HG03280 (cell line): ENCODE data around the gene DUOXA1.
"Not testable (repeated sequence)": the region's sequence is repeated elsewhere in the genome, so short reads cannot be mapped to it uniquely, and the experiment has no call there.

Experiments
- ATAC-seq: cut with Tn5 transposase; IDR thresholded peaks from one replicate; pipeline ENCODE4 v1.9.1; 2021; ENCODE audit warnings: mild to moderate bottlenecking, moderate library complexity; ENCODE audit not compliant: unreplicated experiment

Gene DUOXA1

DNA sequence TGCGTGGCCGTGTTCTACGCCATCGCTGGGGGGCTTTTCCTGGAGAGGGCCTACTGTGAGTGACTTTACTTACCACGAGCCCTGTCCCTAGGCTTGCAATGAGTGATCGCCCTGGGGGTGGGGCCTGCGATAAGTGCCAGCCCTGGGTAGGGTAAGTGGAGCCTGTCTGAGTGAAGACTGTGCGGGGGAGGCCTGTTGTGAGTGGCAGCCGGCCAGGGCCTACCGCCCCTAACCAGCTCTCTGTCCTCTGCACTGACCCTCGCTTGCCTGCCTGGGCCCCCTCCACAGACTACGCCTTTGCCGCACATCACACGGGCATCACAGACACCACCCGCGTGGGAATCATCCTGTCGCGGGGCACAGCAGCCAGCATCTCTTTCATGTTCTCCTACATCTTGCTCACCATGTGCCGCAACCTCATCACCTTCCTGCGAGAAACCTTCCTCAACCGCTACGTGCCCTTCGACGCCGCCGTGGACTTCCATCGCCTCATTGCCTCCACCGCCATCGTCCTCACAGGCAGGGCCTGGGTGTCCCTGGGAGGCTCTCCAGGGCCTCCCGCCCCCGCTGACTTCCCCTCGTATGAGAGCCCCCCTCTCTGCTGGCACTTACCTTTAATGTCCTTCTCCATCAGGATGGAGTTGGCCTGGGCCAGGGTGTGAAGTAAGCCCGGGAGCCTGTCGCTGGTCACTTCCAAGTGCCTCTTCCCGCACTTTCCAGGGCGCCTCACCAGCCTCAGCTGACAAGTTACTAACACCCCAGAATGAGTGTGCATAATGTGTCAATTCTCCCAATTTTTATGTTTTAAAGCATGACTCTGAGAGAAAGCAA lies 22.5 kb upstream of the DUOXA1 start:
- no peak for ATAC-seq

DNA sequence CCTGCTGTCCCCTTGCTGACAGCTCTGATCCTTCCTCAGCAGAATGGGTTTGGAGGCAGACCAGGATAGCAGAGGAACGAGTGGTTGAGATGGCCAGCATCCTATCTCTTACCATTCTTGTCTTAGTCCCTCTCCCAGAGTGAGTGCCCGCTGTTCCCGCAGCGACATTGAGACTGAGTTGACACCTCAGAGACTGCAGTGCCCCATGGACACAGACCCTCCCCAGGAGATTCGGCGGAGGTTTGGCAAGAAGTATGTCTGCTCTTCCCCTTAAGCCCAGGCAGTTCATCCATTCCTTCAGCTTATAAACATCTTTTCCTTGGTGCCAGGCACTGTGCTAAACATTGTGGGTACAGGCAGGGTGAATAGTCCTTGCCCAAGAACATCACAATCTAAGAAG lies 21.3 kb upstream of the DUOXA1 start:
- ATAC-seq, result no peak

DNA sequence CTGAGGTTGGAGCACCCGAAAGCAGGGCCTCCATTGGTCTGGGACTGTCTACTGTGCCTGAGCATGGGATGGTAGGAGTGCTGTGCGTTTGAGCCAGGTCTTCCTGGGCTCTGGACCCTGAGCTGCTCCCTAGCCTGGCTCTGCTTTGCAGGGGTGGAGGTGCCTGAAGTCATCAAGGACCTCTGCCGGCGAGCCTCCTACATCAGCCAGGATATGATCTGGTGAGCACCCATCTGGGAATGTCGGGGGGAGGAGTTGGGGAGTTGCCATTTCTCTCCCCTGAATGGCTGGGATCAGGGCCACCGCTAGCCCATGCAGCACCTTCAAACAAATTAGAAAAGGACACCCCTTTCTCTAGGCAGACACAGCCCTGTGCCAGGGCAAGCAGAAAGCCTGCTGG lies 20.8 kb upstream of the DUOXA1 start:
- ATAC-seq, result no peak

DNA sequence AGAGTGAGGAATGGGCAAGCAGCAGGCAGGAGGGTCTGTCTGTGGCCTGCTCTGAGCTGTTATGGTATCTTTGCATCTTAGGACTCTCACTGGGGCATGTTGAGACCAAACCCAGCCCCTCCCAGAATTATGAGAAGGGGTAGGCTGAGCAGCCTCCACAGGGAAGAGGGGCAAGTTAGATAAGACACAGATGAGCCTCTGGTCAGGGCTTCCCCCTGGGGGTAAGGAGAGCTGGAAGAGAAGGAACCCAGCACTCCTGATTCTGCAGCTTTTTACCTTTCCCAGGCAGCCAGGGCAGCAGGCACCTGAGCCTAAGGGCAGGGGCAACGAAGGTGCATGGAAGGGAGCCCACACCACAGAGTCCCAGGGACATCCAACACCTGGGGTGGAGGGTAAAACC lies 19.4 kb upstream of the DUOXA1 start:
- ATAC-seq, result no peak

DNA sequence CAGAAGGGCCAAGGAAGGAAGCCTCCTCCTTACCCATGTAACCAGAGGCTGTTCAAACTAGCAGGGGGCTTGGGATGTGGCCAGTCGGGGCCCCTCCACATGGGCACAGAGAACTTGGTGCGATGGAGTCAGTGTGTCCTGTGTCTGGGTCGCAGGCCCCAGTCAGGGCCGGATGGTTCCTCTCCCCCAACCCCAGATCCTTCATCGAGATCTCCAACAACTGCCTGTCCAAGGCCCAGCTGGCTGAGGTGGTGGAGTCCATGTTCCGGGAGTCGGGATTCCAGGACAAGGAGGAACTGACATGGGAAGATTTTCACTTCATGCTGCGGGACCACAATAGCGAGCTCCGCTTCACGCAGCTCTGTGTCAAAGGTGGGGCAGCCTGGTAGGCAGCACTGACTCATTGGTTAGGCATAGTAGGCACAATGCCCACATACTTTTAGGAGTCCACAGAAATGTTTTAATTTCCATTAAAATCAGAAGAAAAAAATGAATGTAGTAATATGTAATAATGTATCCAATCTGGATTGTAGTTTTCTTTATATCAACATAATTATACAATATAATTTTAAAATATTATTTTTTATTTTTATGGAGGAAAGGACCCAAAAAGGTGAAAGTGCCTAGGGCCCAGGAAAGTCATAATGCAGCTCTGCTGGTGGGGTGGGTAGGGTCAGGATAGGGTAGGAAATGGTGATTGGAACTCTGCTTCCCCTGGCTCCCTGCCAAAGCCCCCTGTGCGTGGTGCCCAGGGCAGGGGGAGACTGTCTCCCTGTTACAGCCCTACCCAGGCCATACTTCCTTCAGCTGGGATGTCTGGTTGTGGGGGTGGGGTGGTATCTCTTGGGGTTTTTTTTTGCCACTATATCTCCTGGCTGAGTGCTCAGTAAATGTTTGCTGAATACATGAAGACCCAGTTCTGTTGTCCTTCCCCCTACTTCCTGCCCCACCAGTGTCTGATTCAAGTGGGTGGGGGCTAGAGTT lies 18.7 kb upstream of the DUOXA1 start:
- ATAC-seq, result no peak

DNA sequence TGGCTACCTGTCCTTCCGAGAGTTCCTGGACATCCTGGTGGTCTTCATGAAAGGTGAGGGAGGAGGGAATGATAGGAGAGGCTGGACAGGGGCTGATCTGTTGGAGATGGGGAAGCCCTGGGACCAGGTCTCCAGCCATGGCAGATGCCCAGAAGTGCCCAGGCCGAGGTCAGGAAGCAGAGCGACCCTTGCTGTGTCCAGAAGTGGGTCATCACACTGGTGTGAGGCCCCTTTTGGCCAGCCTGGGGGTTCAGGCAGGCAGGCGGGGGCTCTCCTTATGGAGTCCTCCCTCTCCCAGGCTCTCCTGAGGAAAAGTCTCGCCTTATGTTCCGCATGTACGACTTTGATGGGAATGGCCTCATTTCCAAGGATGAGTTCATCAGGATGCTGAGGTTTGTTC lies 17.9 kb upstream of the DUOXA1 start:
- no peak for ATAC-seq

DNA sequence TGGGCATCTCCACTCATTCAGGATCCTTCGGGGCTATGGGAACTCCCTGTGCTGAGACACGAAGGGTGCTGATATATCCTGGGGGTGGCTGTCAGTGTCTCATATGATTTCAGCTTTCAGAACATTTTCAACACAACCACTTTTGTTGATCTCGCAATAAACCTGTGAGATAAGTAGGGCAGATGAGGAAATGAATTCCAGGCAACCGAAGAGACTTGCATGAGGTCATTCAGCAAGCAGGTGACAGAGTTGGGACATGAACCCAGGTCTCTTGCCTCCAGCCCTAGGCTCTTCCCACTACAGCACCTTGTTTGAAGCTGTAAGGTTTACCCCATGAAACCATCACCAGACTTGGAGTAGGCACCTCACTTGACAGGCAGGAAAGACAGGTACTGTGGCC lies 16.7 kb upstream of the DUOXA1 start:
- no peak for ATAC-seq

DNA sequence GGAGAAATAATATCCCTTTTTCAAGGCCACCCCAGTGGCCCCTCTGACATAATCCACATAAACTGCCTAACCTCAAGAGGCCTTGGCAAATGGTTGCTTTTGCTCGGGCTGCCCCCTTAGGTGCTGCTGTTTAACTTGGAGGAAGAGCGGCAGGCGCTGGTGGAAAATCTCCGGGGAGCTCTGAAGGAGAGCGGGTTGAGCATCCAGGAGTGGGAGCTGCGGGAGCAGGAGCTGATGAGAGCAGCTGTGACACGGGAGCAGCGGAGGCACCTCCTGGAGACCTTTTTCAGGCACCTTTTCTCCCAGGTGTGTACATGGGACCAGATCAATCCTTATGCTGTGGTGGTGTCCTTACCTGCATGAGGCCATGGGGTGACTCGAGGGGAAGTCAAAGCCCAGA lies 15.1 kb upstream of the DUOXA1 start:
- no peak for ATAC-seq

DNA sequence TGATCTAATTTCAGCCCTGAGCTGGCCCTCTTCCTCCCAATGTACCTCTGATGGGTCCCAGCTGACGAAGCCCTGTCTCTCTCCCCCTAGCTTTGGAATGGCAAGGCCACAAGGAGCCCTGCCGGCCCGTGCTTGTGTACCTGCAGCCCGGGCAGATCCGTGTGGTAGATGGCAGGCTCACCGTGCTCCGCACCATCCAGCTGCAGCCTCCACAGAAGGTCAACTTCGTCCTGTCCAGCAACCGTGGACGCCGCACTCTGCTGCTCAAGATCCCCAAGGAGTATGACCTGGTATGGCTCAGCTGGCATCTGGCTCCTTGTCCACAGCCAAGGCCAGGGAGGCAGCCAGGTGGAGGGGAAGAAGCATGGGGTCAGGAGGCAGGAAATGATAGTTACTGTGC lies 14.3 kb upstream of the DUOXA1 start:
- no peak for ATAC-seq

DNA sequence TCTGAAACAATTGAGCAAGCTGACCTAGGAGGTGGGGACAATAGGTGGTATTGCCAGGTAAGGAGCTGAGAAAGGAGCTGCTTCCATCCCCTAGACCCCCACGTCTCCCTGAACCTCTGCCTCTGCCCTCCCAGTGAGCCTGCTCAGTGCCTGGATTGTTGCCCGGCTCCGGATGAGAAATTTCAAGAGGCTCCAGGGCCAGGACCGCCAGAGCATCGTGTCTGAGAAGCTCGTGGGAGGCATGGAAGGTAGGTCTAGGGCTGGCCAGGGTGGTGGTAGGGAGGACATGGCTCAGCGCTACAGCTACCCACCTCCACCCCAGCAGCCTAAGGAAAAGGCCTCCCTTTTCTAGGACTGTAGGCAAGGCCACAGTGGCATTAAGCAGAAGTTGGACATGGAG lies 13.4 kb upstream of the DUOXA1 start:
- no peak for ATAC-seq

DNA sequence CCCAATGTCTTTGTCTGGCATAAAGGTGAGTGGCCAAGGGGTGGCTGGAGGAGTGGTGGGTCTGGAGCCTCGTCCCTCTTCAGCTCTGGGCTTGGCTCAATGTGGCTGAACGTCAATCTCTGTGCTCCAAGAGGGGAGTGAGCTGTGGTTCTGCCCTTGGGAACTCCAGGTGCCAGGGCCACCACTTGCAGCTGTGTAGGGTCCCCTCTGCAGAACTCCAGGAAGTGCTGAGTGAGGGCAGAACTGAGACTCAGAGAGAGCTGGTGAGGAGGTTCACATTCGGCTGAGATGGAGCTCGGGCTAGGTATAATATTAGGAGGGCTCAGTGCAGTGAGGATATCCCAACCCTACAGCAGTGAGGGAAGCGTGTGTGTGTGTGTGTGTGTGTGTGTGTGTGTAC lies 11.7 kb upstream of the DUOXA1 start:
- no peak for ATAC-seq

DNA sequence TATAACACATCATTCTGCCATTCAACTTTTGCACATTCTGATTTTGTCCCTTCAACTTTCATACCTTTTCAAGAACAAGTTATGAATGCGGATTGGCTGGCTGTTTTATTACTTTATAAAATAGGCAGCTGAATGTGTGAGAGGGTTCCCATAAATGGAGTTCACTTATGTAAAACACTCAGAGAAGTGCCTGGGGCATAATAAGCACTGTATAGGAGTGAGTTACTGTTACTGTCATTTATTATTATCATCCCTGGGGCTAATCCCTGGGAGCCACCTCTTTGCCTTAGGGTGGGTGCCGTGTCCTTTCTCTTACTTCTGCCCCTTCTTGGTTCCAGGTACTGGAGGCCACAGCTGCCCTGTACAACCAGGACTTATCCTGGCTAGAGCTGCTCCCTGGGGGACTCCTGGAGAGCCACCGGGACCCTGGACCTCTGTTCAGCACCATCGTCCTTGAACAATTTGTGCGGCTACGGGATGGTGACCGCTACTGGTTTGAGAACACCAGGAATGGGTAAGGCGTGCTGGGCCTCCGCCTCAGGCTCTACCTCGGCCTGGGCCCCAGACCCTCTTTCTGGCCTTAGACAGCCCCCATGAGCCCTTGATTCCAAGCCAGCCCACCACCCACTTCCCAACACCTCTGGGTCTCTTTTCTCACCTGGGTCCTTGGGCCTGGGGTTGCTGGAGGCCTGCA lies 11.0 kb upstream of the DUOXA1 start:
- ATAC-seq, result no peak

DNA sequence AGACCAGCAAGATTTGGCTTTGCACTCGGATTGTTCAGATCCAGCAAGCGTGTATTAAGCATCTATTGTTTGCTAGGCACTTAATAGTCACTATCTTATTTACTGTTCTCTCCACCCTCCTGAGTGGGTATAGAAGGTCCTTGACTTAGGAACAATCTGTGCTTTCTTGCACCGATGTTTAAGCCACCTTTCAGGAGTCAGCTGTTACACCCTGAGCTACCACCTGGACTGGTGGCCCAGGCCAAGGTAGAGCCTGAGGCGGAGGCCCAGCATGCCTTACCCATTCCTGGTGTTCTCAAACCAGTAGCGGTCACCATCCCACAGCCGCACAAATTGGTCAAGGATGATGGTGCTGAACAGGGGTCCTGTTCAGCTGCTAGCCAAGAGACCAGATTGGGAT lies 10.1 kb upstream of the DUOXA1 start:
- ATAC-seq, result no peak

DNA sequence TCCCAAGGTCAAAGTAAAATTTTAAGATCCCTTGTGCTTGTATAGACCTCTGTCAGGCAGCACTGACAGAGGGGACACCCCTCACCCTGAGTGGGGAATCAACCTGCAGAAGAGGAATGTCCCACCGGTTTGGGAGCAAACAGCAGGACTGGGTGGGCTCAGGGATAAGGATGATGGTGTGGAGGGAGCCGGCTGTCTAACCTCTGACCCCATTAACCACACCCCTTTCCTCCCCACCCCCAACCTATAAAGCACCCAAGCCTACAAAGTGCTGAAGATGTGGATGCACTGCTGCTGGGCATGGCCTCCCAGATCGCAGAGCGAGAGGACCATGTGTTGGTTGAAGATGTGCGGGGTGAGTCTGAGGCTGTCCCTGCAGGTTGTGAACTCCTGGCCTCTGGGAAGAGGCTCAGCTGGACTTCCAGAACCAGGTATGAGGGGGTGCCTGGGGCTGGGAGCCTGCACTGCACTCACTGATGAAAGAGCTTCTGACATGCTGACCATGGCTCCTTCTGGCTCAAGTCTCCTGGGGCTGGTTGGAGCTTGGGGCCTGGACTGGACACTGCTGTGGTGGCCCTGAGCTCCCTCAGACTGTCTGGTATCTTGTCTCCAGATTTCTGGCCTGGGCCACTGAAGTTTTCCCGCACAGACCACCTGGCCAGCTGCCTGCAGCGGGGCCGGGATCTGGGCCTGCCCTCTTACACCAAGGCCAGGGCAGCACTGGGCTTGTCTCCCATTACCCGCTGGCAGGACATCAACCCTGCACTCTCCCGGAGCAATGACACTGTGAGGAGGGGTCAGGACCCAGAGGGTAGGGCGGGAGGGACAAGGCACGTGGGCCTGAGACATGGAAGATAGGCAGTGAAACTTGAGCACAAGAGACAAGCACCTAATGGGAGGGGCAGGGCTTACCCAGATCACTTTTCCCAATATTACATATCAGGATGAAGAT lies 9.4 kb upstream of the DUOXA1 start:
- no peak for ATAC-seq

DNA sequence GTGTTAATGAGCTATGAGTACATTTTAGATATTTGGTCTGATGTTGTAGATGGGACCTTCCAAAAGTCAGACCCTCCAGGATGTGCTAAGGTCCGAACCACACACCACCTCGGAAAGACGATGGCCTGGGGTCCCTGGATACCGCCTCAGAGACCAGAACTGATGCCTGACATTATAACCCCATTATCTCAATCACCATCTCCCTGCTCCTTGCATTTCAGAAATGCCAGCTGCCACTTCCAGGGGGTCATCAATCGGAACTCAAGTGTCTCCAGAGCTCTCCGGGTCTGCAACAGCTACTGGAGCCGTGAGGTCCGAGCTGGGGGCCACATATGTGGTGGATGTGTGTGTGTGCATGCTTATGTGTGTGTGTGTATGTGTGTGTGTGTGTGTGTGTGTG lies 8.0 kb upstream of the DUOXA1 start:
- no peak for ATAC-seq

DNA sequence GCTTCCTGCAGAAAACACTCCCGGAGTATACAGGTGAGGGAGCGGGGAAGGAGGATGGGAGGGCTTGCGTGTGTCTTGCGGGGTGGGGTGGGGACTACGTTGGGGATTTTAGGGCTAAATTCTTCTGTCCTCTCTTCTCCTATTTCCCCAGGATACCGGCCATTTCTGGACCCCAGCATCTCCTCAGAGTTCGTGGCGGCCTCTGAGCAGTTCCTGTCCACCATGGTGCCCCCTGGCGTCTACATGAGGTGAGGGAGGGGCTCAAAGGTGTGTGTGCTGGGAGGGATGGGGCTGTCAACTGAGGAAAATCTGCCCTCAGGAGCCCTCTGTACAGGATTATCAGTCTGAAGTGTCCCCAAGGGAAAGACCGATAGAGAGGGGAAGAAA lies 6.7 kb upstream of the DUOXA1 start:
- ATAC-seq, result no peak

DNA sequence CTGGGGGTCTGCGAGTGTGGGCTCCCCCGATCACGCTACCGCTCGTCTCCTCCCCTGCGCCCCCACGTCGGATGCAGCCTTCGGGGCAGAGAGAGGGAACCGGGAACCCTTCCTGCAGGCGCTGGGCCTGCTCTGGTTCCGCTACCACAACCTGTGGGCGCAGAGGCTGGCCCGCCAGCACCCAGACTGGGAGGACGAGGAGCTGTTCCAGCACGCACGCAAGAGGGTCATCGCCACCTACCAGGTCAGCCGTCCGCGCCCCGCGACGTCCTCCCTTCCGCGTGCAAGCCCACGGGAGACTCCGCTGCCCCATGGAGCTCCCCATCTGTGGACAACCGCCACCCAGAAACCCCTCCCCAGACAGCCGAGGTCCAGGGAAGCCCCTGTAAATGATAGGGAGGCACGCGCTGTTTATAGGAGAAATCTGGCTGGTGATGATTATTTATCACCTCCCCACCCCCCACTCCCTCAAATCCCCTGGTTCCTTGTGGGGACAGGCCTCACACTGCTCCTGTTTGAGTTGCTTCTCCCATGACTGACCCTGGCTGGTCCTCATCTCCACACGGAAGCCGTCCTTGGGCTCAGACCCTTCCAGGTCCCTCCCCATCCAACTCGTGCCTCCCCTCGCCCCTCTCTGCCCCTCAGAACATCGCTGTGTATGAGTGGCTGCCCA lies 6.2 kb upstream of the DUOXA1 start:
- not testable (repeated sequence) for ATAC-seq

DNA sequence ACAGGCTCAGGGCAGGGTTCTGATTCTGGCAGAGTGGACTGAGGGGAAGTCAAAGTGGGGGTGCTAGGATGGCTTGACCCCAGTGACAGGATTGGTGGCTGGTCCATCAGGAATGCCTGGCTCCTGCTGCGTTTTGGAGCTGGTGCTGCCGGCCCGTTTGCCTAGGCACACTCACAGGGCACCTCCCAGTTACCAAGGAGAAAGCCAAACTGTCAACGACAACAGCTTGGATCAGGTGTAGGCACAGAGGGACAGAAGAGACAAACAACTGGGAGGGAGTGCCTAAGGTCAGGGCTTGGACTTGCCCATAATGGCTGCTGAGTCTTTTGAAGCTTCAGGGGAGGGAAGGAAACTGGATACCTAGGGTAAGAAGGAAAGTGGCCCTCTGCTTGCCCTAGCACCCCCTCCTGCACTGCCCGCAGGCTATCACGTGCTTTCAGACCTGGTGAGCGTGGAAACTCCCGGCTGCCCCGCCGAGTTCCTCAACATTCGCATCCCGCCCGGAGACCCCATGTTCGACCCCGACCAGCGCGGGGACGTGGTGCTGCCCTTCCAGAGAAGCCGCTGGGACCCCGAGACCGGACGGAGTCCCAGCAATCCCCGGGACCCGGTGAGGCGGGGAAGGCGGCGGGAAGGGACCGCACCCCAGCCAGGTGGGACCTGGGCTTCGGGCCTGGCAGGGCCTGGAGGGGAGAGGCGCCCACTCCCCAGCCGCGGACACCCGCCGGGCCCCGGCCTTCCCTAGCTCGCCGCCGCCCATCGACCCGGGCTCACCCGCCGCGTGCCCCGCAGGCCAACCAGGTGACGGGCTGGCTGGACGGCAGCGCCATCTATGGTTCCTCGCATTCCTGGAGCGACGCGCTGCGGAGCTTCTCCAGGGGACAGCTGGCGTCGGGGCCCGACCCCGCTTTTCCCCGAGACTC lies 5.3 kb upstream of the DUOXA1 start:
- ATAC-seq, result no peak

DNA sequence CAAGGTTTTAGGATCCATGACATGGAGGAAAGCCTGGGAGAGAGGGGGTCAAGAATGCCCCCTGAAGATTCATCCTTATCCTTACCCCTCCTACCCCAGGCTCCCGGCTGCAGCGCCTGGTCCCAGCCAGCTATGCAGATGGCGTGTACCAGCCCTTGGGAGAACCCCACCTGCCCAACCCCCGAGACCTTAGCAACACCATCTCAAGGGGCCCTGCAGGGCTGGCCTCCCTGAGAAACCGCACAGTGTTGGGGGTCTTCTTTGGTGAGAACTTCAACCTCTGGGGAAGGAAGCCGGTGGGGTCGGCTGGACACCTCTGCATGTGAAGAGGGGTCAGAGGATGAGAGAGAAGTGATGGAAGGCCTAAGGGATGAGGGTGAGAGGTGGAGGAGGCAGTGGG lies 4.4 kb upstream of the DUOXA1 start:
- ATAC-seq, result no peak
